Measurements from ENCODE around the gene PRRG2. TPM values are rescaled to one million over a fixed set of nuclear protein-coding genes. Genes with fewer than 3 reads are reported as not detected.

PRRG2 gene
- polyA plus RNA-seq, 3 donors: 0.49 TPM; not detected in 2

- Histone ChIP-seq H3K27me3 (ENCODE audit: control insufficient read depth in 2 of 2, insufficient read depth in 2 of 2, low read length in 2 of 2) (no peaks in the 10 kb centered on the region), H4K20me1 (ENCODE audit: insufficient read depth, low read length) (peaks cover 53% of the 10 kb centered on the region), H3K9me3 (replicated peaks in 1 of 2; ENCODE audit: control insufficient read depth in 1 of 2, insufficient read depth in 1 of 2, low read length in 2 of 2) (no peaks in the 10 kb centered on the region), H3K36me3 (replicated peaks in 1 of 2; ENCODE audit: control insufficient read depth in 1 of 2, insufficient read depth in 2 of 2, low read length in 2 of 2) (peaks cover 13 to 29% of the 10 kb centered on the region in 2 donors), H3K9ac (ENCODE audit: insufficient read depth, low read length, poor library complexity, severe bottlenecking) (no peak overlapping the region), H2AFZ (ENCODE audit: insufficient read depth, low read depth, low read length, poor library complexity, severe bottlenecking) (no peak overlapping the region), H3K4me3 (replicated peaks in 1 of 3; ENCODE audit: low read depth in 2 of 3, low read length in 3 of 3) (no peak overlapping the region), H3K4me1 (ENCODE audit: control insufficient read depth in 1 of 2, insufficient read depth in 2 of 2, low read length in 2 of 2) (peaks cover 0 to 5% of the 10 kb centered on the region in 2 donors), H3K27ac (ENCODE audit: low read depth in 1 of 2, low read length in 2 of 2) (no peak overlapping the region), H3K4me2 (replicated peaks; ENCODE audit: extremely low read depth, low read length, poor library complexity, severe bottlenecking) (no peak overlapping the region), H3K79me2 (ENCODE audit: insufficient read depth, low read length) (peaks cover 63% of the 10 kb centered on the region)
- Mint-ChIP-seq H3K27me3 (ENCODE audit: low read depth in 3 of 3) (no peaks in the 10 kb centered on the region), H3K4me1 (peaks cover 11% of the 10 kb centered on the region), H3K9me3 (no peaks in the 10 kb centered on the region), H3K36me3 (peaks cover 24 to 36% of the 10 kb centered on the region in 2 donors), H3K27ac (no peak overlapping the region), H3K4me3 (no peak overlapping the region)
- no peak for TF ChIP-seq CTCF (IDR thresholded peaks at IDR 0.05)
- WGBS (ENCODE audit: insufficient coverage): 71% methylated on average over 7 of the region's 11 CpGs
- DNase-seq: no peak
- intact Hi-C loops (cut with micrococcal nuclease): loop anchor here in 1 of 2 donors (2.0 kb wide), 1 partner anchor 64 kb away; no protein-coding TSS in a partner anchor
Observed at GRCh38 chr19:49570997-49571676, 10.0 kb upstream of the PRRG2 start.

- intact Hi-C loops (cut with micrococcal nuclease): no loop called here
- peaks cover 16 to 38% of the 10 kb centered on the region in 2 donors for H3K36me3 ChIP-seq (replicated peaks in 1 of 2; ENCODE audit: control insufficient read depth in 1 of 2, insufficient read depth in 2 of 2, low read length in 2 of 2)
- peaks cover 57% of the 10 kb centered on the region for H4K20me1 ChIP-seq (ENCODE audit: insufficient read depth, low read length)
- no peak for TF ChIP-seq CTCF (IDR thresholded peaks at IDR 0.05)
- H3K9ac ChIP-seq (ENCODE audit: insufficient read depth, low read length, poor library complexity, severe bottlenecking): peak overlapping the region; percentile 15
- peaks cover 24 to 40% of the 10 kb centered on the region in 2 donors for H3K36me3 Mint-ChIP-seq
- H2AFZ ChIP-seq (ENCODE audit: insufficient read depth, low read depth, low read length, poor library complexity, severe bottlenecking): no peak overlapping the region
- H3K79me2 ChIP-seq (ENCODE audit: insufficient read depth, low read length): peaks cover 68% of the 10 kb centered on the region
- H3K4me3 Mint-ChIP-seq: no peak overlapping the region
- 94% methylated on average over 3 of the region's 7 CpGs for WGBS (ENCODE audit: insufficient coverage)
- no peaks in the 10 kb centered on the region for H3K27me3 Mint-ChIP-seq (ENCODE audit: low read depth in 3 of 3)
- no peak for DNase-seq
- H3K4me1 ChIP-seq (ENCODE audit: control insufficient read depth in 1 of 2, insufficient read depth in 2 of 2, low read length in 2 of 2): peaks cover 0 to 5% of the 10 kb centered on the region in 2 donors
- H3K9me3 Mint-ChIP-seq: no peaks in the 10 kb centered on the region
- no peak overlapping the region for H3K27ac ChIP-seq (ENCODE audit: low read depth in 1 of 2, low read length in 2 of 2)
- no peaks in the 10 kb centered on the region for H3K9me3 ChIP-seq (replicated peaks in 1 of 2; ENCODE audit: control insufficient read depth in 1 of 2, insufficient read depth in 1 of 2, low read length in 2 of 2)
- H3K27ac Mint-ChIP-seq: no peak overlapping the region
- peaks cover 15% of the 10 kb centered on the region for H3K4me1 Mint-ChIP-seq
- no peak overlapping the region for H3K4me2 ChIP-seq (replicated peaks; ENCODE audit: extremely low read depth, low read length, poor library complexity, severe bottlenecking)
- no peak overlapping the region for H3K4me3 ChIP-seq (replicated peaks in 1 of 3; ENCODE audit: low read depth in 2 of 3, low read length in 3 of 3)
- H3K27me3 ChIP-seq (ENCODE audit: control insufficient read depth in 2 of 2, insufficient read depth in 2 of 2, low read length in 2 of 2): no peaks in the 10 kb centered on the region
Observed at GRCh38 chr19:49573009-49573408, 8.1 kb upstream of the PRRG2 start.
